IPS-18c (cell line): Measurements from ENCODE around the gene LRP2.
"Not testable (repeated sequence)": the region's sequence is repeated elsewhere in the genome, so short reads cannot be mapped to it uniquely, and the experiment has no call there.

Experiments used
- H3K4me3 ChIP-seq: 2 replicates; pipeline ENCODE4 v1.7.0; 2013; ENCODE audit warnings: low read depth, mild to moderate bottlenecking, low read length, moderate library complexity; ENCODE audit not compliant: insufficient read depth
- H3K9me3 ChIP-seq: one replicate; pipeline ENCODE4 v1.6.1; 2013; ENCODE audit warnings: mild to moderate bottlenecking, low read length, moderate library complexity; ENCODE audit not compliant: control insufficient read depth, insufficient read depth

LRP2 gene

DNA sequence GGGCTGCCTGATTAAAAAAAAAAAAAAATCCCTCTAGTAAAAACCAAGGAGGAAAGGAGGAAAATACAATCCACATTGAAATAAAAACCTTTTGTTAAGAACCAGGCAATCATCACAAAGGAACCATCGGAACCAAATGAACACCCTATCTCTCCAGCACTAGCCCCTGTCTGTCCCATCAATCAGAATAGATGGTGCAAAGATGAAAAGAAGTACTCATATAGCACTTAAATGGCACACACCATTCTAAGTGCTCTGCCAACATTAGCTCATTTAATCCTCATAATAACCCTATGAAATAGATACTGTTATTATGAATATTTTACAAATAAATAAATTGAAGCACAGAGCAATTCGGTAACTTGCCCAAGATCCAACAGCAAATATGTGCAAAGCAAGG lies 38.5 kb downstream of the LRP2 start:
- H3K9me3 ChIP-seq = peaks cover 1% of the 10 kb centered on the region
- no peak overlapping the region for H3K4me3 ChIP-seq

- Histone ChIP-seq H3K4me3 (no peak overlapping the region), H3K9me3 (no peaks in the 10 kb centered on the region)
These were observed 41.8 kb downstream of the LRP2 start for GRCh38 chr2:169320561-169320960.

DNA sequence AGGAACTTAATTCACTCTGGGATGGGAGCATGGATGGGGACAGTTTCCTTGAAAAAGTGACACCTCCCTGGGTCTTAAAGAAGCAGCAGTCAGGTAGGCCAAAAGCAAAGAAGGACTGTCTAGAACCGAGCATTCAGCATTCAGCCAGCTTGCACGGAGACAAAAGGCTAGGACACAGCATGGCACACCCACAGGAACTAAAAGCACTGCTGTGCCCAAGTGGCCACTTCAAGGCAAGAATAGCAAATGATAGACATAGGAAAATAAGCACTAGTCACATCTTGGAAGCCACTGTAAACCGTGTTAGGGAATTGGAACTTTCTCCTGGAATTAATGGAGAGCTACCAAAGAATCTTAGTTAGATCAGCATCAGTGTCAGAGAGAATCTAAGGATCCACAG lies 47.0 kb downstream of the LRP2 start:
- Histone ChIP-seq H3K4me3 (no peak overlapping the region), H3K9me3 (no peaks in the 10 kb centered on the region)

- not testable (repeated sequence) for H3K4me3 ChIP-seq, H3K9me3 ChIP-seq
These were observed 54.0 kb downstream of the LRP2 start for GRCh38 chr2:169308349-169308748.

DNA sequence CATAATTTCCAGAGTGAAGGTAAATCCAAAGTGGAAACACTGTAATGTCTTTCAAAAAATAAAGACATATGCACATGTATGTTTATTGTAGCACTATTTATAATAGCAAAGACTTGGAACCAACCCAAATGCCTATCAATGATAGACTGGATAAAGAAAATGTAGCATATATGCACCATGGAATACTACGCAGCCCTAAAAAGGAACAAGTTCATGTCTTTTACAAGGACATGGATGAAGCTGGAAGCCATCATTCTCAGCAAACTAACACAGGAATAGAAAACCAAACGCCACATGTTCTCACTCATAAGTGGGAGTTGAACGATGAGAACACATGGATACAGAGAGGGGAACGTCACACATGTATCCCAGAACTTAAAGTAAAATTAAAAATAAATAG lies 57.6 kb downstream of the LRP2 start:
- not testable (repeated sequence) for H3K4me3 ChIP-seq, H3K9me3 ChIP-seq

GRCh38 chr2:169303579-169304305 lies 58.6 kb downstream of the LRP2 start:
- Histone ChIP-seq H3K9me3 (no peaks in the 10 kb centered on the region), H3K4me3 (no peak overlapping the region)

- Histone ChIP-seq H3K9me3 (no peaks in the 10 kb centered on the region), H3K4me3 (no peak overlapping the region)
These were observed 60.0 kb downstream of the LRP2 start for GRCh38 chr2:169302364-169302763.

- no peaks in the 10 kb centered on the region for H3K9me3 ChIP-seq
- H3K4me3 ChIP-seq = no peak overlapping the region
These were observed 60.6 kb downstream of the LRP2 start for GRCh38 chr2:169301596-169302335.

DNA sequence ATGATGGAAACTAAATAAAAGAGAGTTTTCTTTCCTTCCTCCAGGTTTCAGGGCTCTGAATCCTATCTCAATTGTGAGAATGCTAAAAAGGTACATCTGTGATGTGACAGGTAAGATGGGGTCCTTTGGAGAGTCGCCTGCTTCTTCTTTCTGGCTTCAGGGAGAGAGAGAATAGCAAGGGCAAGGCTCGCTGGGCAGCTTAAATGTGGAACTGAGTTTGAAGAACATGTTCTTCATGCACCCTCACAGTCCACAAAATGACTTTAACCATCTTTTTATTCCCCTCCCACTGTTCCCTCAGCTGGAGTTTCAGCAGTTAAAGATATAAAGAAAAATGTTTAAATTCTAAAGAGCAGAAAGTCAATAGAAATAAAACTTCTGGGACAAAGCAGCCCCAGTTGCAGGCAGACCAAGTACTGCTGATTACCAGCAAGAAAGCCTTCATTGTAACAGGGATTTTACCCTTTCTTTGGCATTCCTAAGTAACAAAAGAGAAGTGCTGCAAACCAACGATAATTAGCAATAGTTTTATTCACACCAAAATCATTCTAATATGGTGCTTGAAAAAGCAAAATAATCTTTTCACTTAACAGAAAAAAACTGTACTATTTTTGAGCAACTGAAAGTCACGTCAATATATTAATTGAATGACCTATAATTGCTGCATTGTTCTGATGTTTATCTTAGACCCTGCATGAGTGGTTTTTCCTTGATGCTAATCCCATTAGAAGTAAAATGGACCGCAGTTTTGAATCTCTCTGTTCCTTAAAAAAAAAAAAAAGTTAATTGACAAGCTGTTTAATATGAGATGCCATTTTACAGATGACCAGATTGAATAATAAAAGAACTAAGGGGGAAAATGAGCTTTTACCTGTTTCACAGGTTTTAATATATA lies 61.5 kb downstream of the LRP2 start:
- H3K4me3 ChIP-seq = no peak overlapping the region
- H3K9me3 ChIP-seq = no peaks in the 10 kb centered on the region

DNA sequence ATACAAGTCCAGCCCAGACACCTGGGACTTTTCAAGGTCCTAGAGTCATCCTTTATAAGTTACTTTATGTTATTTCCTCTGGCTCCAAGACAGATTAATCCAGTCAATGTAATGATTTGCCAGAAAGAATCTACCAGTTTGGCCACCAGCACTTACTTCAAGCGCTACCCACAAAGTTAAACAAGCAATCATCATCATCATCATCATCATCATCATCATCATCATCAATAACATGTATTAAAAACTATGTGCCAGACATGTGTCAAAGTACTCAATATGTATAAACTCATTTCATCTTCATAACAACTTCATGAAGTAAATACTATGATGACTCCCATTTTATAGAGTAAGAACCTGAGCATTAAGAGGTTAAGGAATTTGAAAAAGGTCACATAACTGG lies 64.3 kb downstream of the LRP2 start:
- Histone ChIP-seq H3K9me3 (no peaks in the 10 kb centered on the region), H3K4me3 (no peak overlapping the region)

DNA sequence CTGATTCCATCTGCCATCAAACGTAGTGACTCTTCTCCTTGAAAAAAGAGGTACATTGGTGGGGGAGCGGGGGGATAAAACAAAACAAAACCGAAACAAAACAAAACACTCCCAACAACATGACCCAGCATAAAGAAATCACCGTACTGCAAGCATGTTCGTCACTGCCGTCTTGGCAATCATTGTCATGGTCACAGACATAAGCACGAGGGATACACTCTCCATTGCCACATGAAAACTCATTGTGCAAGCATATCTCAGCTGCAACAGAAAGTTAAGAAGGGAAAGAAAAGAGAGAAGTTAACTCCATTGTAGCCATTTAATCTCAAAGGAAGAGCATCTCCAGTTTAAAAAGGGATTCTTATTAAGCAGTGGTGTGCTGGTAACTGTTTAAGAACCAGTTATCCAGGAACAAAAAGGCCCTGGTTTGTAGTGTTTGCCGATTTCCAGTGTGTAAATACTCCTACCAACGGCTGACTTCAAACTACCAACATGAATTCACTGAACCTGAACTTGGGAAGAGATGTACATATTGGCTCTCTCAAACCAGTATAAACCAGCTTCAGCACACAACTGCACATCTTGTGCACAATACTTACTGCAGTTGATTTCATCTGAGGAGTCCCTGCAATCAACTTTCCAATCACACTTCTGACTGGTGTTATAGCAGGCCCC lies 68.2 kb downstream of the LRP2 start:
- H3K9me3 ChIP-seq = no peaks in the 10 kb centered on the region
- no peak overlapping the region for H3K4me3 ChIP-seq

GRCh38 chr2:169291517-169291916 lies 70.8 kb downstream of the LRP2 start:
- Histone ChIP-seq H3K9me3 (no peaks in the 10 kb centered on the region), H3K4me3 (no peak overlapping the region)

DNA sequence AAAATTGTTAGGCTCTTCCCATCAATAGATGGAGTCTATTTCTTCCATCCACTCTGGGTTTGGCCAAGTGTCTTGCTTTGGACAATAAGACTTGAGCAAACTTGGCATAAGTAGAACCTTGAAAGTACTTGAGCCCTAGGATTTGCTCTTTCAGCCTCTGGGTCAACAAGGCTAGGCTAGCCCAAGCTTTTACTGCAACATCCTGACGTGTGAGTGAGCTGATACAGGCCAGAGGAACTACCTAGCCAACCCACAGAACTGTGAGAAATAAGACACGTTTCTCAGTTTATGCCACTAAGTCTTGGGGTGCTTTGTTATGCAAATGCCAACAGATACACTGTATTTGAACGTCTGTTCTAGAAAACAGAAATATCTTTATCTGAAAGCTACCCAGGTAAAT lies 71.9 kb downstream of the LRP2 start:
- H3K9me3 ChIP-seq = no peaks in the 10 kb centered on the region
- no peak overlapping the region for H3K4me3 ChIP-seq

GRCh38 chr2:169287666-169288065 lies 74.7 kb downstream of the LRP2 start:
- Histone ChIP-seq H3K9me3 (no peaks in the 10 kb centered on the region), H3K4me3 (no peak overlapping the region)

- no peaks in the 10 kb centered on the region for H3K9me3 ChIP-seq
- no peak overlapping the region for H3K4me3 ChIP-seq
These were observed 75.6 kb downstream of the LRP2 start for GRCh38 chr2:169286624-169287231.

GRCh38 chr2:169285531-169286235 lies 76.7 kb downstream of the LRP2 start:
- no peaks in the 10 kb centered on the region for H3K9me3 ChIP-seq
- H3K4me3 ChIP-seq = no peak overlapping the region
